ENCODE data around the gene SUMF1. TPM values are rescaled to one million over a fixed set of nuclear protein-coding genes. Genes with fewer than 3 reads are reported as not detected.

The SUMF1 gene
- total RNA-seq, 1 experiment from 2014 or later: 21.8 TPM

DNA sequence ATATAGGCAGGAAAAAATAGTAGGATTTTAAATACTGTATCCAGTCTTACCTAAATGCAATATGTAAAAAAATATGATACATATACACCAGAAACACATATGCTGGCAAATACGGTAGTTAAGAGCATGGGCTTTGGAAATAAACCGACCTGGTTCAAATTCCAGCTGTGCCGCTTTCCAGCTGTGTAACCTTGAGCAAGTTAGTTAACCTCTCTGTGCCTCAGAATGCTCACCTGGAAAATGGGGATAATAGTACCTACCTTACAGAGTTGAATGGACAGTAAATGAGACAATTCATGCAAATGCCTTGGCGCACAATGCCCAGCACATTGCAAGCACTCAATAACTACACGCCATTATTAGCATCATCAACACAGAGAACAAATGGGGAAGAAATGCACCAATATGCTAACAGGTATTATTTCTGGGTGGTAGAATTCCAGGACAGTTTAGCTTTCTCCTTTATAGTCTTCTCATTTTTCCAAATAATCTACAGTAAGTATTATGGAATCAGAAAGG lies 50.6 kb downstream of the SUMF1 start:
- DNase-seq (ENCODE audit: low read depth): no peak

DNA sequence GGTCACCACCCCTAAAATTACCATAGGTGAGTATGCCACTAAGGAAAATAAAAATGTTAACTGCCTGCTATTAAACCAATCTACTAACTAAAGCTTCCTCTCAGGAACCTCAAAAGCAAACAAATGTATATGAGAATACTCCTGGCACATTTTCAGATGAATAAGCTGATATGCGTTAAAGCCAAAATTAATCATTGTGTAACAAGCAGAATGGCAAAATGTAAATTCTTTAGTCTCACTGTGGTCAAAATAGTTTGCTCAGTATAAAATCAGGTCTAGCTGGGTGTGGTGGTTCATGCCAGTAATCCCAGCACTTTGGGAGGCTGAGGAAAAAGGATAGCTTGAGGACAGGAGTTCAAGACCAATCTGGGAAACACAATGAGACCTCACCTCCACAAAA lies 53.6 kb downstream of the SUMF1 start:
- DNase-seq (ENCODE audit: low read depth): no peak

DNA sequence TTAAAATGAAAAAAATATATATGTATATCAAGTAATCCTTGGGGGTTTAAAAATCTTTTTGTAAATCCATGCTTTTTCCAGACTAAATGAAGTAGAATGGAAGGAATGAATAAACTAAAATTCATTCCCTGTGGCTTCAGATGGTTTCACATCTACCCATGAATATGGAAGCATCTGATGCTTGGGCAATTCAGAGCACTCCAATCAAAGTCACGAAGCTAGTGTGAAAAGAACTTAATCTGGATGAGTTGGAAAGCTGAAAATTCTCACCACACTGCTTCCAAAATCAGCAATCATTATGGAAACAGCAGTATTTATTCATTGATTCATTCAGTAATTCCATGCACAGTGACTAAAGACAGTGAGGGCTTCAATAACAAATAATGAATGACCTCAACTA lies 55.2 kb downstream of the SUMF1 start:
- DNase-seq (ENCODE audit: low read depth): no peak

GRCh38 chr3:4411236-4411635 lies 55.8 kb downstream of the SUMF1 start:
- DNase-seq (ENCODE audit: low read depth): no peak

DNA sequence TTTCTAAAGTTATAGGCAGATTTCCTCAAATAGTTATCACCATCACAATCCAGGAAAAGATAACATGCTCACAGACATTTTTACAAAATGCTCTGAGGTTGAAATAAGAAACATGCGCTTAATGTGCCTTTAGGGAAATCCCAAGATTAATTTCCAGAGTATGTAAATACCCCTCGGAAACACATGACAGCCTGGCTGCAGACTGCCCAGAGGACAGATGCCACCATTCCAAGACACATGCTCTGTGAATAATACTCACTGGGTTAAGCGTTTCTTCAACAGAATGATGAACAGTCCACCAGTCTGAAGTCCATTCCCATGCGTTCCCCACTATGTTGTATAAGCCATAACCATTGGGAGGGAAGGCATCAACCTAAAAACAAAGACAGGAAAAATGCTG lies 56.5 kb downstream of the SUMF1 start:
- DNase-seq (ENCODE audit: low read depth): no peak

DNA sequence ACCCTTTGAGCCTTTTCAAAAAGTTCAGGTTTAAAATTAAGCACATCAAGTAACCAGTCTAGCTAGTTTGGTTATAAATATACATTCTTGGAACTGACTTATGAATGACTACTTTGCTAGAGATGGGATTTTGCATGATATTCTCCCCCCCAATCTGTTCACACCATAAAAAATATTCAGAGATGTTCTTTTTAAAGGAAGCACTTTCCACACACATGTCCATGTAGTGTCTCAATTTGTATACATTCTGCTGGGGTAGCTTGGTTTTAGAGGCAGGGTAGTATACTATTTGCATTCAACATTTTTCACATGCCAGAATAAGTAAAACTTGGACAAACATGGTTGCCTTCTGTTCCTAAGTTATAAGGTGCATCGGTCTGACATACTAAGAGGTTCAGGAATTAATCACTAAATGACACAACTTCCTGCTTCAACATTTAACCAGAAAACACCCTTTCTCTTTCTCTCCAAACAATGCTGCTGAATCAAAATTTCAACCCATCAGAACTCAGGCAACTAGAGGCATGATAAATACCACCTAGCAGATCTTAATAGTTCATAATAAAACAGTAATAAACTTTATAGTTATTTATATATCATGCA lies 57.0 kb downstream of the SUMF1 start:
- no peak for DNase-seq (ENCODE audit: low read depth)

GRCh38 chr3:4409415-4409814 lies 57.7 kb downstream of the SUMF1 start:
- no peak for DNase-seq (ENCODE audit: low read depth)

- DNase-seq (ENCODE audit: low read depth): no peak
Measured at GRCh38 chr3:4408958-4409357, 58.1 kb downstream of the SUMF1 start.

DNA sequence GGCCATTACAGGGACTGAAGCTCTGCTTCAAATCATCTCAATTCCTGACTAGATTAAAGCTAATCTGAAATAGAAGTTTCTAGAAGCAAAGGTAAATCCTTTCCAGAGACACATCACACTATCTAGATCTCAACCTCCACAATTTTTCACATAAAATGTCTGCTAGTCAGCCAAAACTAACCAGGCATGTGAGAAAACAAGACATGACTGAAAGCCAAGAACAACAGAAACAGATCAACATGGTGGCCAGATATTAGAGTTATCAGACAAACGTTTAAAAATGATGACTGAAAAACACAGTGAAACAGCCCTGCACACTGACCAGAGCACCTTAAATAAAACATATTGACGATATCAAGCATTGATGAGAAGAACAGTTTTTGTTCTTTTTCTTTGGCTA lies 59.1 kb downstream of the SUMF1 start:
- no peak for DNase-seq (ENCODE audit: low read depth)

DNA sequence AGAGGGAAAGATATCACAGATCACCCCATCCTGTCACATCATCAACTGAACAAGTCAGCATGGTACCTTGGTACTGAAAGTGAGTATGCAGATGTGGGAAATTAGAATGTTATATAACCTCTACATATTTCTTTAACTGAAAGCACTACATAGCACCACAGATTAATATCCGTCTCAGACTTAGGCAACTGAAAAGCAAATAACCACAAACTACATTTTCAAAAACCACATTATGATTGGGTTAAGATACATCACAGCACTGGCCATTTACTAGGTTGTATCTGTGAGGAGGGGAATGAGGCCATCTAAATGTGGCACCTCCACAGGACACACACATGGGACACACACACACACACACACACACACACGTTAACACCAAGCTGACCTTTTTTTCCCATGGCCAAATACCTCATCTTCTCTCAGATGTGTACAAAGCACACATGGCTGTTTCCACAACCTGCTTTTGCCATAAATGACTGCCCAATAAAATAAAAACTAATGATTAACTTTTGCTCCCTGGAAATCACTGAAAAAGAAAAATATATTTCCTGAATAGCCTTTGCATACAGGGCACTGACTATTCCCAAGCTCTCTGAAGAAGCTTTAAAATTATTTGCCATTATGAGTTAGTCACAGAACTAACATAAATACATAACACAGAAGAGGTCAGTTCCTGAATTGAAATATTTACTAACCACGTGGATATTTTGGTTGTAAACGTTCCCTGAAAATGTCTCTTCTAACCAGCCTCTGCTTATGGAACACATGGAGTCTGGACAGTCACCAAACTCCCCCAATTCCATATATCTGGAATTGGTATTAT lies 60.1 kb downstream of the SUMF1 start:
- DNase-seq (ENCODE audit: low read depth): no peak

DNA sequence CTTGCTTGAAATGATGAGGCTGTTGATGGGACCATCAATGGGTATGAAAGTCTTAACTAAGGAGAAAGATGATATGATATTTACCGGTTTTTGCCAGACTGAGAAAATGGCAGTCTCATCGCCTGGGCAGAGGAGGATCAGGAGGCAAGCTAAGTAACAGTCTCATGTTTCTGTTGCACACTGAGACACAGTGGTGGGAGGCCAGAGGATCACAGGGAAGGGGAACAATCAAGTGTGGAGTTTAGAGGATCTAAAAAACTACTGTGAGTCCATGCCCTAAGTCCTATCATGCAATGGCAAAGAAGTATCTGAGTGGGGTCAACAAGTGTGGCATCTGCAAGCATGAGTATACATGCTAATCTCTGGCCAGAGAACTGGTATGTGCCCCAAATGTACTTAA lies 62.2 kb downstream of the SUMF1 start:
- no peak for DNase-seq (ENCODE audit: low read depth)

DNA sequence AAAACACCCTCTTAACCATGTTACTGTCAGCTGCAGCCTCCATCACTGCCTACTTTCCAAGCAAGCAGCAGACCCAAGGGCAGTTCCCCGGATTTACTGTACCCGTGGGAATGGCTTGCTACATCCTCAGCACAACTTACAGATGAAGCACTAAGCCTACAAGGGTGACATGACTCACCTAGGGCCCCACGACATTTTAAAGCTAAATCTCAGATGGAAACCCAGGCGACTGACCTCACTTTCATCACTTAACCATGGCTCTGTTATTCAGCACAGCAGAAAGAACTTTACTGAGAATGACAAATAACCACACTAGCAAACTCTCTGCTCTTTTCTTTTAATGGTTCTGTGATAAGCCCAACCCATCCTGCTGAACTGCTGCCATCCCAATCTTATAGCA lies 65.6 kb downstream of the SUMF1 start:
- no peak for DNase-seq (ENCODE audit: low read depth)

DNA sequence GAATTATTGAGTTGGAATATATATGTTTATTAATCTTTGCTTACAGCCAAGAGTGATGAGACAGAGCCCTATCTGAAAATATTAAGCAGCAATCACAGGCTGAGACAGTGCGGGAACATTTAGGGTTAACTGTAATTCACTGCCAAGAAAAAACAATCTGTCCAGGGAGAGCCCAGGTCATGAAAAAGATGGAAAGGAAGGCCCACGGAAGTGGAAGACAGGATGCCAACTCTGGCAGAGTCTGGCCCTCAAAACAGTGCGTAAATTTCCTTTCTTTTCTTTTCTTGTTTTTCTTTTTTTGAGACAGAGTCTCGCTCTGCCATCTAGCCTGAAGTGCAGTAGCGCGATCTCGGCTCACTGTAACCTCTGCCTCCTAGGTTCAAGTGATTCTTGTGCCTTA lies 67.6 kb downstream of the SUMF1 start:
- no peak for DNase-seq (ENCODE audit: low read depth)

DNA sequence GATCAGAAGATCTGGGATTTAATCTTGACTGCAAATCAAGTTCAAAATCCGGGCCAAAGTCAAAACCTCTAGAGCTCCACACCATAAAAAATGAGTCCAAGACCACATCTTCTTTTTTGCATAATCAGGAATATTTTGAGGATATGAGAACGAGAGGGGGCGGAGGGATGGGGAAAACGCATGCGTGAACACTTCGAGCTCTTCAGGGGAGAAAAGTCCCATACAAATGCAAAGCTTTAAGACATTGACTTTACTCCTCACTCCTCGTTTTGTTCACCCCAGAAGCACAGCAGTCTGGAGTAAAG lies 68.2 kb downstream of the SUMF1 start:
- DNase-seq (ENCODE audit: low read depth): no peak

DNA sequence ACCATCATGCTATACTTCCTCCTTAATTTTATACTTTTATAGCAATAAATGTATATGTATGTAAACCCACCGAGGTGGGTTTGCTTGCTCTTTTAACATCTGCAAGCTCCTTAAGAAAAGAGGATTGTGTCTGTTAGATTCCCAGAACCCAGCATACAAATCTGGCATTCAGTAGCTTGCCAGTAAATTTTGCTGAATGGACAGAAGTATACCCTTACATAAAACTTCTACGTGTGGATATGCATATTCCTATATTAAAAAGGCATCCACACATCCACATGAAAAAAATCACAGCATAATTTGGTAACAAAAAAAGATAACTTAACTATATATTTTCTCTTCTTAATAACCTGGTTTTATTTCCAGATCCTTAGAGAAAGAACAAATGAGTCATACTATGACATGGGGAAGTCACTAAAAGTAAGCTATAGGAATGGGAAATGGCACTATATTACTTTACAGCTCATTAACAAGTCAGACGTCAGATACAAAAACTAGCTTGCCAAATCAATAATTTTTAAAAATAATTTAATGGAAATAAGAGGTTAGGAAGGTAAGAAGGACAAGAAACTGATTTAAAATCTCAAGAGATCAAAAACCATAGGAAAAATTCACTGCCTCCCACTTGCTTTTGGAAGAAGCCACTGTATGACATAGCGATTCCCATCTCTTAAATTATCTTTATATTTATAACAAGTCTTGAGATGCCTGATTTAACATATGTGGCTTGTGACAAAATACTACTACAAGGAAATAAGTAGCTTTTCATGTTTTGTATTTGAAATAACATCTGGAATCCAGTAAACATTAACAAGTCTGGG lies 68.7 kb downstream of the SUMF1 start:
- DNase-seq (ENCODE audit: low read depth): no peak

DNA sequence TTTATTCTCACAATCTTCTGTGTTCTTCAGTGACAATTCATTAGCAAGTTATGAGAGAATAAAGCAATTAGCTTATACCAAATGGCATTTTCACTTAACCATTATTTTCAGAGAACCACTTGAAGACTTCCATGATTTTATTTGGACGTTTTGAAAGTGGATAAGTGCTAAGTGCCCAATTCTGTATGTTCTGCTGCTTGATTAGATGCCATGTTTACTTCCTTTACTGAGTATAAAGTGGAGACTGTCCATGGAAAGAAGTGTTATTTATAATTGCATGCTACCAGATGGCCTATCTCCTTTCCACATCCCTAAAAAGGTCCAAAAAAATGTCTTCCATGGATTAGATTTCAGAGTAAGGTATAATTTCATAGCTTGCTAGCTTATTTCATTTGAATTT lies 69.6 kb downstream of the SUMF1 start:
- DNase-seq (ENCODE audit: low read depth): no peak

GRCh38 chr3:4396542-4396941 lies 70.5 kb downstream of the SUMF1 start:
- DNase-seq (ENCODE audit: low read depth): no peak

GRCh38 chr3:4396006-4396405 lies 71.1 kb downstream of the SUMF1 start:
- DNase-seq (ENCODE audit: low read depth): no peak

GRCh38 chr3:4395448-4395847 lies 71.6 kb downstream of the SUMF1 start:
- DNase-seq (ENCODE audit: low read depth): no peak

- no peak for DNase-seq (ENCODE audit: low read depth)
Measured at GRCh38 chr3:4394567-4394966, 72.5 kb downstream of the SUMF1 start.

- peak; percentile 54 for DNase-seq (ENCODE audit: low read depth)
Measured at GRCh38 chr3:4394048-4394447, 73.0 kb downstream of the SUMF1 start.

GRCh38 chr3:4392992-4393391 lies 74.1 kb downstream of the SUMF1 start:
- no peak for DNase-seq (ENCODE audit: low read depth)

Data from M059J (cell line).